Tongue (tissue), 2 donors: ENCODE results near the gene SLC26A6. TPM values are rescaled to one million over a fixed set of nuclear protein-coding genes. Genes with fewer than 3 reads are reported as not detected.

ENCODE experiments used
- DNase-seq: peaks from one replicate; pipeline ENCODE4 v3.0.0-alpha.2; 2015
- total RNA-seq: library from RNA; depleted of rRNA; stranded (reverse); fragments of >200 nt; gene quantifications from one replicate; pipeline ENCODE4 v1.2.3, GENCODE V29; 2014

Gene SLC26A6
- total RNA-seq, 1 donor from 2014 or later = 12.4 TPM

DNA sequence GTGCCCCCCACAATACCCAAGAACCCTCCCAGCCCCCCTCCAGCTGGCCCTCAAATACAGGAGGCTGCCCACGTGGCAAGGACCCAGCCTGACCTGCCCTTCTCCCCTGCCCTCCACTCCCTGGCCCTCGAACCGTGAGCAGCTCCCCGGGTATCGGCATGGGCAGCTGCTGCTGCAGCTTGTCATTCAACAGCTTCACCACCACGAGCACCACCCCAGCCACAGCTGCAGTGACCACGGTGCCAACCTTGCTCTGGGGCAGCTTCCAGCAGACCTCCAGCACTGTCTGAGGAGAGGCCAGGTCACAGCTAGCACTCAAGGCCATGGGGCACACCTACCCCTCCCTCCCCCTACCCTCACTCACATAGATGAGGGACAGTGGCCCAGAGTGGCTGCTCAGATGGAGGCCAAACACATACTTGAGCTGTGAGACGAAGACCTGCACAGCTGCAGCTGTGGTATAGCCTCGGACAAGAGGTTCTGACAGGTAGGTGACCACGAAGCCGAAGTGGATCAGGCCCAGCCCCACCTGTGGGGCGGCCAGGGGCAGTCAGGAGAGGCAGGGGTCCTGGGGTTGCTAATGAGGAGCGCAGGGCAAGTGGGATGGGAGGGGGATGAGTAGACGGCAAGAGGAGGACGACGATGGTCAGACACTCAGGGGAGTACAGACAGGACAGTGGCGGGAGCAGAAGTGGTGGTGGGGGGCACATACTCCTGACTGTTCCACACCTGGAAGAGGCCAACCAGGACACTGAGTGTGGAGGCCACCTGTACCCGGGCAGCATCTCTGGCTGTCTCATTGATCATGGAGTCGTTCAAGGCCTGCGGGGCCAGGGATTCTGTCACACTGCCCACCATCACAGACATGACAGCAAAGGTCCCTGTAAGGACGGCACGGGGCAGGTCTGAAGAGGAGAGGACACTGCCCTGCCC lies 3.5 kb downstream of the SLC26A6 start:
- peak; percentile 56 for DNase-seq

DNA sequence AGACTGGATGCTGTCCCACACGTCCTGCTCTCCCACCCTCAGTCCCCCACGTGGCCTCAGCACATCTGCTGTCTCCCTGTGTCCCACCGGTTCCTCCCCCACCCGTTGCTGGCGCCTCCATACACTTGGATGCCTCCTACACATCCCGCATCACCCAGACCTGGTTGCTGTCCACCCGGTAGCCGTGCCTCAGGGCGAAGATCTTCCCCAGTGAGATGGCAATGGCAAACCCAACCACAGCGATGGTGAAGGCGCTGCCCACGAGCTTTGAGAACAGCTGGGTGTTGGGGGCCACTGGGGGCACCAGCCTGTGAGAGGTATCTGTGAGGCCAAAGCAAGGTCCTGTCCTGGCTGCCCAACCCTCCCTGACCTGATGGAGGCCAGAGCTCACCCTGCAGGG lies 4.4 kb downstream of the SLC26A6 start:
- DNase-seq = no peak

DNA sequence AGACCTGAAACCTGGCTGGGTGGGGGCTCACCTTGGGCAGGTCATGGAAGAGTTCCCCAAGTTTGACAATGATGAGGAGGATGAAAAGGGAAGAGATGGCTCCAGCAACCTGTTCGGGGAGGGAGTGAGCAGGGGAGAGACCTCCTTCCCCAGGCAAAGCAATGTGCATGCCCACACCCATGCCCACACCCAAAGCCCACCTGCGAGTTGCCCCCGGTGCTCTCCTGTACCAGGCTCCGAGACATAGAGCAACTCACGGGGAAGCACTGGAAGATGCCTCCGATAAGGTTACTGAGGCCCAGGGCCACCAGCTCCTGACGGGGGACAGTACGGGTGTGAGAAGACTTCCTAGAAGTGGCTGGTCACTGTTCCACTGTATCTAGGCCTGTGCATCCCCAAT lies 4.9 kb downstream of the SLC26A6 start:
- no peak for DNase-seq

DNA sequence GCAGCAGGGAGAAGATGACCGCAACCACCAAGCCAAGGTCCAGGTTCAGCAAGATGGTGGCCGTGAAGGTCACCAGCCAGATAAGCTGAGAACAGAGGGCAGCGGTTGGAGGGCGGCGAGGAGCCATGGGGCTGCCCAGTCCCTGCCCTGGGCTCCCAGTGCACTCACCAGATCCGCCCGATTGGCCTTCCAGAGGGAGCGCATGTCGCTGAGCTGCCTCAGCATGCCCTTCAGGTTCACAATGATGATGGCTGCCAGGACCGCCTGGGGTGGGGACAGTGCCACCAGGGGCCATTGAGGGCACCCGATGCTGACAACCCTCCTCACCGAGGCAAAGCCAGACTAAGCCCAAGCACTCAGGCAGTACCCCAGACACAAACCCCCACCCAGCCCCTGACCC lies 5.4 kb downstream of the SLC26A6 start:
- no peak for DNase-seq

DNA sequence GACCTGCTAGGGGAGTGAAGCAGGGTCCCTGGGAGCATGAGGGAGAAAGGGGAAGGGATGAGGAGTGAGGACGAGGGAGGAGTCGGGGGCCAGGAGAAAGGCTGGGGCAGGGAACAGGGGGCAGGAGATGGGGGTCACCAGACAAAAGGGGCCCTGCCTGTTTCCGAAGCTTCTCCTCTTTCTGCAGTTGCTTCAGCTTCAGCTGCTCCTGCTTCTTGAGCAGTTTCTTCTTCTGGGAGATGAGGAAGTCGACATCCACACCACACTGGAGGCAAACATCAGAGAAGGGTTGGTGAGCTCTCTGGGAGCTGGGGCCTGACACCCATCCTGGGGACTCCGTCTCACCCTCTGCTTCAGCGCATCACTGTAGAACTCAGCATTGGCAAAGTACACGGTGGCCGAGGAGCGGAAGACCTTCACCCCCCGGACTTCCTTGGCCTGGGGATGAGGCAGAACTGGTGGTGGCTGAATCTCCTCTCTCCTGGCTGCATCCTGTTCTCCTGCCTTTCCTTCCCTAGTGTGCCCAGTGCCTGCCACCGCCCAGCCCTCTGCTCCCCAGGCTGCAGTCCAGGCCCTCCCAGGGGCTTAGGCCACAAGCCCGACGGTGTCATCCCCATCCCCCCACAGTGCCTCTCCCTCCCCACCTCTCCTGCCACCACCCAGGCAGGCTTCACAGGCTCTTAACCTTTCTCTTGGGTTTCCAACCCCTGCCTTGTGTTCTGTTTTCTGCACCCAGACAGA lies 6.8 kb downstream of the SLC26A6 start:
- no peak for DNase-seq

DNA sequence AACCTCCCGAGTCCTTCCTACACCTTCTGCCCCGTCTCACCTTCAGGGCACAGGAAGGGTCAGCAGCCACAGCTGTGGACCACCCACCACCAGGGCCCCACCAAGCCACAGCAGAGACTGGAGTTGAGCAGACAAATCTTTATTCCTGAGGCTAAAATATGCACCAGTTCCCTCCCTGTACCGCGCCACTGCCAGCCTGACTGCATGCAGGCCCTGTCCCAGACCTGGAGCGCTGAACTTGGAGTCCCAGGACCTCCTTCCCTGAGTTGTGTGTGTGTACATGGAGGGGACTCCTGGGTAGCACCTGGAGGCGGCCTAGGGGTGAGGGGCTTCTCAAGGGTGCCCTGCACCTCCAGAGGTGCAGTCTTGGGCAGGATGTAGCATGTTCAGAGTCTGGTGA lies 9.7 kb downstream of the SLC26A6 start:
- DNase-seq = no peak

DNA sequence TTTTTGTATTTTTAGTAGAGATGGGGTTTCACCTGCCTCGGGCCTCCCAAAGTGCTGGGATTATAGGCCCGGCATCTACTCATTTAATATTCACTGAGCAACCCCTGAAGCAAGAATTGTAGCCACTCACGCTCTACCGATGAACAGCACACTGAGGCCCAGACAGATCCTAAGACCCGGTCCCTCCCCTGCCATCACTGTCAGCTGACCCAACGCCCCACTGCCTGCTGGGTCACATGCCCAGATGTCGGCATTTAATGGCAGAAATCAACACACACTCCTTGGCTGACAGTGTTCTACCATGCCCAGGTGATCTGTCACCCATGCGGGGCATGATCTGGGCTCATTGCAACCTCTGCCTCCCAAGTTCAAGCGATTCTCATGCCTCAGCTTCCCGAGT lies 10.5 kb downstream of the SLC26A6 start:
- DNase-seq = no peak

DNA sequence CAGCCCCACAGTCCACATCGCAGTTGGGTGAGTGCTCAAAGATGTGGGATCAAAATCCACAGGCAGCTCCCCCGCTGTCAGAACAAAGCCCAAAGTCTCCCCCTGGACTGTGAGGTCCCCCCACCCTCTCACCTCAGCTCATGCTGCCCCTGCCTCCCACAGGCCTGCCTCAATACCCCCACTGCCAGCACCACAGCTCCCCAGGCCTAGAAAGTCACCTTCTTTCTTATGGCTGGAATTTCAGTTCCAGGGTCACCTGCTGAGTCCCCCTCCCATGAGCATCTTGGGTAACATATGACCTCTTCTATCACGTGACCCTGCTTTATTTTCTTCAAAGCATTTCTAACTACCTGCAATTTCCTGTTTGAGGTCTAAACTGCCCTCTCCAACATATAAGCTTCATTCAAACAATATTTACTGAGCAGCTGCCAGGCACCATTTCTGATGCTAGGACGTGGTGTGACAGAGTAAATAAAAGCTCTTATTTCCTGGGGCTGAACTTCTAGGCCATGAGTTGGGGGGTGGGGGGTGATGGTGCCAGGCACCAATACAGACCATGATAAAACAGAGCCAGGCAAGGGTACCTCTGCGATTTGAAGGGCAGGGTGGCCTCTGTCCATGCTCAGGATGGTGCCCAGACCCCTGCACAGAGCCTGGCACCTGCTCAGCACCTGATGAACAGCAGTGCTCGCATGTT lies 11.3 kb downstream of the SLC26A6 start:
- no peak for DNase-seq

DNA sequence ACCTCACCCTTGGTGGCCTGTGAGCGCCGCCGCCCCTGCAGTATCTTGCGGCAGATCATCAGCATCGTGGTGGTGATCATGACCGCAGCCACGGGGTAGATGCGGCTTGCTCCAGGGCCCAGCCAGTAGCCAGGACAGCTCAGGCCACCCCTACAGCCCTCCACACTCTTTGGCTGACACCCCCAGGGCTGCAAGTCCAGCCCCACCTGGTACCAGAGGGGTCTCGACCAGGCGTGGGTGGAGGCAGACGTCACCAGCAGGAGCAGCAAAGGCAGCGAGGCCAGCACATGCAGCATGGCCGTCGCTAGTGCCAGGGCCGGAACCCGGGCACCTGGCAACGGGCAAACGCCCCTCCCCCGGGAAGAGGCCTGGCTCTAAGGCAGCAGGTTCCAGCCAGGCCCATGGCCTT lies 13.8 kb downstream of the SLC26A6 start, which contains the start of gene TMEM89:
TMEM89 (minus strand) TSS at position 309 of the 409 bp plus-strand sequence; CDS start at position 296, 13 bp downstream.
- no peak for DNase-seq

DNA sequence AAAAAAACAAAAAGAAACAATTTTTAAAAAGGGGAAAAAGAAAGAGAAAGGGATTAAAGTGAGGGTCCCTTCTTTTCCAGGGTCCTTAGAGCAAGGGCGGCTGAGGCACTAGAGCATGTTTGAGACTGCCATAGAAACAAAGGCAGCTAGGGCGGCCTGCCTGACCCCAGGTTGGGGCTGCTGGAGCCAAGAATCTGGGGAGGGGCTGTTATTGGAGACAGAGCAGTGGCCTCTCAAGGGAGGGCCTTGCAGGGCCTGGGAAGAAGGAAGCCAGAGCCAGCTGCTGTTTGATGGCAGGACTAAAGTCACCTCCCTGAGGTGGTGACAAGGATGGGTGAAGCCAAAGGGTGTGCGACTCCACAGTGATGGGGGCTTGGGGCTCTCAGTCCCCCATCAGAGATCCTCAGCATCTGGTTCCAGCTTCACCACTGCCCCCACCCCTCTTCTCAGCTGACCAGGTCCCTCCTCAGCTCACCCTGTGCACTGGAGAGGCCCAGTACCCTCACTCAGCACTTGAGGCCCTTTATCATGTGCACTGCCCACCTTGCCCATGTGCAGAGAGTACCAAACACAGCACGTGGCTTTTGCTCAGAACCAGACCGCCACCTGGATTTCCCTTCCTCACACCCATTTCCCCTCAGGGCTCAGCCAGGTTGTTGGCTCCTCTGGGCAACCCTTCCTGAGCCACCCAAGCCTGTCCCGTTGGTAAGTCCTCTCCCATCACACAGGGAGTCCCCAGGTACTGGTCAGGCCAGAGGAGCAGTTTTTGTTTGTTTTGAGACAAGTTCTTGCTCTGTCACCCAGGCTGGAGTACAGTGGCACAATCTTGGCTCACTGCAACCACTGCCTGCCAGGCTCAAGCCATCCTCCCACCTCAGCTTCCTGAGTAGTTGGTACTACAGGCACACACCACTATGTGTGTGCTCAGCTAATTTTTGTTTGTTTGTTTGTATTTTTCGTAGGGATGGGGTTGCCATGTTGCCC lies 15.4 kb downstream of the SLC26A6 start:
- DNase-seq = no peak

DNA sequence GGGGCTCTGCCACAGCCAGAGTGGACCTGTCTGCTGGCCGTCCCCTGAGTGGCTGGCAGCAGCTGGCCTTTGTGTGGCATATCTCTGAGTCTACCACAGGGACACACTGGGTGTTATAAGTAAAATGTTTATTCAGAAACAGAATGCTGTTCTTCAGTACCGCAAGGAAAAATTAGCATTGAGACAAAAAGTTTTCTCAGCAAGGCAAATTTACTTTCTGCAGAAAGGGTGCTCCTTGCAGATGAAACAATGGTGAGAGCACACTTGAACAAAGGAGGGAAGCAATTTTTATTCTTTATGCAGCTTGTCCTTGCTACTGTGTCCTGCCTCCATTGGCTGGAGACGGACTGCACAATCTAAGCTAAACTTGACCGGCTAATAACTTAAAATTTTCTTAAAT lies 17.7 kb downstream of the SLC26A6 start:
- DNase-seq = no peak

DNA sequence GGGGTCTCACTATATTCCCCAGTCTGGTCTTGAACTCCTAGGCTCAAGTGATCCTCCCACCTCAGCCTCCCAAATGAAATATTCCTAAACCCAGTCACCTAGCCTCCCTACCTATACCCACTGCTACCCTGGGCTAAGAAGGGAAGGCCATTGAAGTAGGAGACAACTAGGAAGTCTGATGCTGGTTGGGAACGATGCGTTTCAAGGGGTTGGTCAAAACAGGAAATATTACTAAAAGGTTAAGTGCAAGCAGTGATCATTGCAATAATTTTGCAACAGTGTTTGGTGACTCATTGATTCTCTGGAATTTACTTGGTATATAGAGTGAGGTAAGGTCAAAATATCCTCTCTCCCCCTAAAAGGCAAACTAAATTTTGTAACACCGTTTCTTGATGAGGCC lies 21.2 kb downstream of the SLC26A6 start:
- no peak for DNase-seq

DNA sequence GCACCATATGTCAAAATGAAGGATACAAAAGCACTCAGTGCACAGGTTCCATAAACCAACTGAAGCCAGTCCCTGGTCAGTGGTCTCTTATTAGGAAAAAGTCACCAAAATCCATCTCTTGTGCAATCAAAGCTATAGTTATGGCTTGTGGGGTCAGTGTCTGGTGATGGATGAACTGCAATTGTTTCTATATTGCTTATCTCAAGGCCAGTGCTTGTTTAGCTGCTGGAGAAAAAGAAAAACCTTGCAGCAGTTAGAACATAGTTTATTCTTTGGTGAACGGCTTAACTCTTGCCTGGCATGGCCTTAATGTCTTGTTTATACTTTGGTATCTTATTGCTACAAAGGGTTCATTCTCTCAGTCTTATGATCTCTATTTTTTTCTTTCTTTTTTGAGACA lies 23.0 kb downstream of the SLC26A6 start:
- DNase-seq = no peak

DNA sequence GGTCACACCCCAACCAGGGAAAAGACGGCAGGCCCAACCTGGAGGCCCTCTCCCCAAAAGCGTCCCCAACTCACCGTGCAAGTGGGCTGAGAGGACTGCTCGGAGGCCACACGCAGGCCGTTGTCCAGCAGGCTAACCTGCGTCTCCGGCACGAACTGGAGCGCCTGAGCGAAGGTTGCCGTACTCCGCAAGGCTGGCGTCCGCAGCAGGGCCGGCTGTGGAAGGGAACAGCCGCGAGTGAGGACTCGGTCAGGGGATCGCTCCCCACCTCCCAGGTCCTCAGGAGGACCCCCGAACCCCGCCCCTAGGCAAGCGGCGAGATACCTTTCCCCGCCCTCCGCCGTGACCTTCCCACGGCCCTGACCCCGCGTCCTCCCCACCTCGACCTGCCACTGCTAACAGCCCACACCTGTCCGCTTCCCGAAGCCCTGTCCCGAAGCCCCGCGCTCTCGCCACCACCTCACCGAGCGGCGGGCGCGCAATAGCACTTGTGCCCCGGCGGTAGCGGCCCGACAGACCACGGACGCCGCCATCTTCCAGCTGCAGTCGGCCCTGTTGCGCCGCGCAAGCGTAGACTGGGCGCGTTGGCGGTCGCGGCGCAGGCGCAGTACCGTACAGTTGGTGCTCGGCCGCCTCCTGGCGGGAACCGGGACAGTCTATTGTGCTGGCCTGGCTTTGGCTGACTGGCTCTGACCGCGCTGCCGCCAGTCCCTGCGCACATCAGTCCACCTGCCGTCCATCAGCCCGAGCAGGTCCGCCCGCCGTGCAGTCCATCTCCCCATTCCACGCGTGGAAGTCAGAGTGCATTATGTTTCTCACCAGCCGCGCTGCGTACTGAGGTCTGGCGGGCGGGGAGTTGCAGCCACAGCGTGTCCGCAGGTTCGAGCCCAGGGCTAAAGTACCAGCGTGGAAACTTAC lies 25.9 kb downstream of the SLC26A6 start, which contains the start of gene UQCRC1:
UQCRC1 (minus strand) TSS at position 559 of the 918 bp plus-strand sequence; CDS start at position 533, 26 bp downstream.
- peak; percentile 97 for DNase-seq

DNA sequence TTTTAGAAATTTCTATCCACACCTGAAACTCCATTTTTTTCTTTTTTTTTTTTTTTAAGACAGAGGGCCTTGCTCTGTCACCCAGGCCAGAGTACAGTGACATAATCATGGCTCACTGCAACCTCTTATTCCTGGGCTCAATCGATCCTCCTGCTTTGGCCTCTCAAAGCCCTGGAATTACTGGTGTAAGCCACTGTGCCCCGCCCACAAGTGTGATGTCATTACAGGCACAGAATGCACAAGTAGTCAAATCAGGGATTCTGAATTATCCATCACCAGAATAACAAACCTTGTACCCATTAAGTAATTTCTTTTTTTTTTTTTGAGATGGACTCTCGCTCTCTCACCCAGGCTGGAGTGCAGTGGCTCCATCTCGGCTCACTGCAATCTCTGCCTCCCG lies 27.7 kb downstream of the SLC26A6 start:
- DNase-seq = no peak

DNA sequence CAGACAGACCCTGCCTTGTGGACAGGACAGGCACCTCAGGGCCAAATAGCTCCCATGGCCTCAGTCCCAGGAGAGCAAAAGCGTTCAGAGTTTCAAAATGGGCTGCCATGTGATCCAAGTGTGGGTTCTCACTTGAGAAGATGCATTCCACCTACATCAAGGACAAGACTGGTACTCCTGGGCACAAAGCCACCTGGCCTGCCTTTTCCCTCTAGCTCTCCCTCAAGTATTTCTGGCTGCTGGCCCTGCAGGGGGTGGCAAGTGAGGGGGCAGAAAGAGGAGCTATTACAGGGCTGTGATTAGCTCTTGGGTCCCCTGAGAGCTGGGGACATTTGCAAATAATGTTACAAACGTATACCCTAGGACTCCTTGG lies 33.7 kb downstream of the SLC26A6 start:
- DNase-seq = no peak

DNA sequence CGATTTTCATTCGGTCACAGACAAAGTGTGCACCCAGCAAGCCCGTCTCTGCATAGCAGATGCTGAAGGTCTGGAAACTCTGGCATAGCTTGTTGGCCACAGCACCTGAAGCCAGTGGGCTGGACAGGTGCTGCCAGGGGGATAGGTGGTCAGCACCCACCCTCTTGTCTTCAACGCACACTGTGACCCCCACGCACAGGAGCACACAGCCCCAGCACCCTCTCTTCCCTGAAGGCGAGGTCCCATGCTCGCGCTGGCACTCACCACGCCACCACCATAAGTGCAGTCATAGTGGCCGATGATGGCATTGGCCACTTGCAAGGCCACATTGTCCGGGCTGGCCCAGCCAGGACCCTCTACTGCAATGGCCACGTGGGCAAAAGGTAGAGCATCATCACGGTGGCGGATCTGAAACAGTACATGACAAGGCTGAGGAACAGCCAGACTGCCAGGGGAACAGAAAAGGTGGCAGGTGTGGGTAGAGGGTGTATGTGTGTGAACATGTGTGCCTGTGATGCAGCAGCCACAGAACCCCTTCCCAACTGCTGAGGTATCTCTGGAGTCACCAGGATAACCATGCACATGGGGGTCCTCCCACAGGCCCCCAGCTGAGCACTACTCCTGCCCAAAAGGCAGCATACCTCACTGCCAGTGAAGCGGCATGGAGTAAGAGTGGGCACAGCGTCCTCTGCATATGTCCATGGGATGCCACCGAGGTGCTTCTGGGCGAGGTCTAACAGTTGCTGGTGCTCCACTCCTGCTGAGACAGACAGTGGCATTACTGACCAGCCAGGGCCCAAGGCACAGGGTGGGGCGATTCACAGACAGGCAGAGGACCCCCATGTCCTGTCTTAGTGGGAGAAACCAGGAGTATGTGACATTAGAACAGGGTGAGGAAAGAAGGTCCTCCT lies 34.3 kb downstream of the SLC26A6 start:
- DNase-seq = no peak

DNA sequence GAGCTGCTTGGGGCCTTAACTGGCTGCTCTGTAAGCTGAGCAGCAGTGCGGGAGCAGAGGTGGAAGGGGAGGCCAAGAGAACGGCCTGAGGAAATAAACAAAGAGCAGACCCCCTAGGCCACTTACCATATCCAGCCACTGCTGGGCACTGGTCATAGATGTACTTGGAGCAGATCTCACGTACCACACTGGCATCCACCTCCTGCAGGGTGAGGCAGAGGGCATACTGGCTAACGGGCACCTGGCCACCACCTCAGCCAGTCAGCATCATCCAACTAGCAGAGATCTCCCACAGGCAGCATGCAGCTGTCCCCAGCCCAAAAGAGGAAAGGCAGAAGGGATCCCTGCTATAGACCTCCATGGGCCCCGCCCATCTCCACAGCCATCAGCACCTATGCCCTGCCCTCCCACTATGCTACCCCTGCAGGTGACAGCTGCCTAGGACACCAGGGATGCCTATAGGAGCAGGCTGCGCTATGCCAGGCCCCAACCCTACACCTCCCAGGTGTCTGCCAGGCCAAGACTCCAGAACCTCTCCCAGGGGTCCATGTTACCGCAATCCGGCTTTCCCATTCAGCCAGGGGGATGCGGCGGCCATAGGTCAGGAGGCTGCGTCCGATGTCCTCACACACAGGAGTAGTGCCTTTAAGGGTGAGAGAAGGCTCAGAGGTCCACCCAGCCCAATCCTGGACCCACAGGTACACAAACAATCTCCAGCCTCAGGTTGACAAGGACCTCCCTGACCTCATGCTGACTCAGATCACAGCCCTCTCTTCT lies 35.6 kb downstream of the SLC26A6 start:
- DNase-seq = peak; percentile 5
